Neural crest cell (in vitro differentiated cells): ENCODE measurements around the gene GIT2. TPM values are rescaled to one million over a fixed set of nuclear protein-coding genes. Genes with fewer than 3 reads are reported as not detected.

Experiments used
- DNase-seq: peaks from one replicate; pipeline ENCODE4 v3.0.0; 2021; ENCODE audit warnings: low read depth, mixed read lengths, low spot score
- H3K27ac Mint-ChIP-seq: one replicate; pipeline ENCODE4 v1.8.0; 2021; ENCODE audit warnings: mild to moderate bottlenecking, mixed read lengths; ENCODE audit not compliant: unreplicated experiment
- H3K27me3 Mint-ChIP-seq: 2 replicates; pipeline ENCODE4 v1.8.0; 2021; ENCODE audit warnings: low read depth, mild to moderate bottlenecking, mixed read lengths
- H3K36me3 Mint-ChIP-seq: 2 replicates; pipeline ENCODE4 v1.8.0; 2021; ENCODE audit warnings: low read depth, mild to moderate bottlenecking, mixed read lengths
- H3K4me1 Mint-ChIP-seq: 2 replicates; pipeline ENCODE4 v1.8.0; 2021; ENCODE audit warnings: mixed read lengths
- H3K4me3 Mint-ChIP-seq: one replicate; pipeline ENCODE4 v1.8.0; 2021; ENCODE audit warnings: mild to moderate bottlenecking, mixed read lengths
- H3K9me3 Mint-ChIP-seq: 2 replicates; pipeline ENCODE4 v1.8.0; 2021; ENCODE audit warnings: mixed read lengths
- total RNA-seq: library from RNA; stranded (reverse); gene quantifications from 2 replicates; pipeline ENCODE4 v1.2.1, GENCODE V29; 2021
- TF ChIP-seq, protein P1 (sequence below): fragments of 200-600 bp; sonication (generic); conservative IDR thresholded peaks from 2 replicates; pipeline ENCODE4 v1.5.0; 2021; ENCODE audit warnings: antibody characterized with exemption, mild to moderate bottlenecking

Gene GIT2
- total RNA-seq, 1 donor from 2014 or later, result 31.1 TPM

DNA sequence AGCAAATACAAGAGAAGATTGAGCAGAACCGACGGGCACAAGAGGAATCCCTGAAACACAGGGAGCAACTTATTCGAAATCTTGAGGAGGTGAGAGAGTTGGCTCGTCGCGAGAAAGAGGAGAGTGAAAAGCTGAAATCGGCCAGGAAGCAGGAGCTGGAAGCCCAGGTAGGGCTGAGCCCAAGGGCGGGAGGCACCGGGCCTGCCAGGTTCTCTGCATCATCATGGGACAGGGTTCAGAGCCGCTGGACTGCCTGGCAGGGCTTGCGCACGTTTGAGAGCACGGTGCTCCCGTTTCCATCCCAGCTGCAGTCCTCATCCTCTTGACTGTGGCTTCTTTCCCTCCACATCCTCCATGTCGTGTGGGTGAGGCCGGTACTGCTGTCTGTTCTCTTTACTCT lies 81.7 kb downstream of the GIT2 start:
- H3K4me3 Mint-ChIP-seq, result no peak overlapping the region
- no peaks in the 10 kb centered on the region for H3K4me1 Mint-ChIP-seq
- no peak for DNase-seq
- no peaks in the 10 kb centered on the region for H3K27me3 Mint-ChIP-seq
- no peak overlapping the region for H3K27ac Mint-ChIP-seq
- peaks cover 13% of the 10 kb centered on the region for H3K36me3 Mint-ChIP-seq
- H3K9me3 Mint-ChIP-seq, result no peaks in the 10 kb centered on the region
- TF ChIP-seq, protein P1, sequence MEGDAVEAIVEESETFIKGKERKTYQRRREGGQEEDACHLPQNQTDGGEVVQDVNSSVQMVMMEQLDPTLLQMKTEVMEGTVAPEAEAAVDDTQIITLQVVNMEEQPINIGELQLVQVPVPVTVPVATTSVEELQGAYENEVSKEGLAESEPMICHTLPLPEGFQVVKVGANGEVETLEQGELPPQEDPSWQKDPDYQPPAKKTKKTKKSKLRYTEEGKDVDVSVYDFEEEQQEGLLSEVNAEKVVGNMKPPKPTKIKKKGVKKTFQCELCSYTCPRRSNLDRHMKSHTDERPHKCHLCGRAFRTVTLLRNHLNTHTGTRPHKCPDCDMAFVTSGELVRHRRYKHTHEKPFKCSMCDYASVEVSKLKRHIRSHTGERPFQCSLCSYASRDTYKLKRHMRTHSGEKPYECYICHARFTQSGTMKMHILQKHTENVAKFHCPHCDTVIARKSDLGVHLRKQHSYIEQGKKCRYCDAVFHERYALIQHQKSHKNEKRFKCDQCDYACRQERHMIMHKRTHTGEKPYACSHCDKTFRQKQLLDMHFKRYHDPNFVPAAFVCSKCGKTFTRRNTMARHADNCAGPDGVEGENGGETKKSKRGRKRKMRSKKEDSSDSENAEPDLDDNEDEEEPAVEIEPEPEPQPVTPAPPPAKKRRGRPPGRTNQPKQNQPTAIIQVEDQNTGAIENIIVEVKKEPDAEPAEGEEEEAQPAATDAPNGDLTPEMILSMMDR, result no peak

- Mint-ChIP-seq H3K4me1 (no peaks in the 10 kb centered on the region), H3K9me3 (no peaks in the 10 kb centered on the region), H3K27me3 (no peaks in the 10 kb centered on the region), H3K36me3 (peaks cover 18% of the 10 kb centered on the region), H3K27ac (peak overlapping the region; percentile 68), H3K4me3 (no peak overlapping the region)
- TF ChIP-seq, protein P1, result no peak
- DNase-seq, result no peak
Observed at GRCh38 chr12:109912855-109913321, 83.3 kb downstream of the GIT2 start.

DNA sequence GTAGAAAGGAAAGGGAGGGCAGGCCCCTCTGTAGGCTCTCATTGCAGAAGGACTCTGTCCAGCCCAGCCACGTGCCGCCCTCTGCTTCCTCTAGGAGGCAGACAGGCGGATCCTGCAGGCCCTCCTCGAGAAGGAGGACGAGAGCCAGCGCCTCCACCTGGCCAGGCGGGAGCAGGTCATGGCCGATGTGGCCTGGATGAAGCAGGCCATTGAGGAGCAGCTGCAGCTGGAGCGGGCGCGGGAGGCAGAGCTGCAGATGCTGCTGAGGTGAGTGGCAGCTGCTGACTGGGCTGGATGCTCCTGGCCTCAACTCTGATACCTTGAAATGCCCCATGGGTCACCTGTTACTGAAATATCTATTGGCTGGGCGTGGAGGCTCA lies 85.2 kb downstream of the GIT2 start:
- no peaks in the 10 kb centered on the region for H3K27me3 Mint-ChIP-seq
- no peaks in the 10 kb centered on the region for H3K4me1 Mint-ChIP-seq
- no peak overlapping the region for H3K27ac Mint-ChIP-seq
- H3K36me3 Mint-ChIP-seq, result peaks cover 18% of the 10 kb centered on the region
- no peak overlapping the region for H3K4me3 Mint-ChIP-seq
- DNase-seq, result peak; percentile 25
- H3K9me3 Mint-ChIP-seq, result no peaks in the 10 kb centered on the region
- TF ChIP-seq, protein P1, result peak; percentile 53

DNA sequence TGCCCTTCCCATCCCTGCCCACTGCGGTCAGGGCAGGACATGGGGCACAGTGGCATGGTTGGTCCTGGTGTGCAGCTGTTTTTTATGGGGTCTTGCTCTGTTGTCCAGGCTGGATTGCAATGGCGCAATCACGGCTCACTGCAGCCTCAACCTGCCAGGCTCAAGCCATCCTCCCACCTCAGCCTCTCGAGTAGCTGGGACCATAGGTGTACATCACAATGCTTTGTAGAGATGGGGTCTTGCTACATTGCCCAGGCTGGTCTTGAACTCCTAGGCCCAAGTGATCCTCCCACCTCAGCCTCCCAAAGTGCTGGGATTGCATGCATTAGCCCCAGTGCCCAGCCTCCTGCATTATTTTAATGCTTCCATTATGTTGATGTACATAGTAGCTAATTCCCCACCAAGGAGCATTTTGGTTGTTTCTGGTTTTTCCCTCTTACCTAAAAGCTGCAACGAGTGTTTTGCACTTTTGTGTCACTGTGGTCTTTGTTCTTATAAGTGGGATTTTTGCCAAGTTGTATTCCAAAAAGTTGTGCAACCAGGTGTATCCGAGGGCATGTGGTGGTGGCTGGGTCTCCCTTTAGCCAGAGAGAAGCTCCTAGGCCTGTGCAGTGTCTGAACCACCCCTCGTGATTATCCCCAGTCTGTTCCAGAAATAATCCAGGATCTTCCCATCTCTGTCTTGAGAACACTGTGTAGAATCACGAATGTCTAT lies 85.8 kb downstream of the GIT2 start:
- TF ChIP-seq, protein P1, result no peak
- Mint-ChIP-seq H3K4me3 (no peak overlapping the region), H3K4me1 (no peaks in the 10 kb centered on the region), H3K9me3 (no peaks in the 10 kb centered on the region), H3K36me3 (peaks cover 18% of the 10 kb centered on the region), H3K27ac (no peak overlapping the region), H3K27me3 (no peaks in the 10 kb centered on the region)
- no peak for DNase-seq

GRCh38 chr12:109905301-109905700 lies 90.9 kb downstream of the GIT2 start:
- Mint-ChIP-seq H3K4me1 (peaks cover 15% of the 10 kb centered on the region), H3K36me3 (peaks cover 13% of the 10 kb centered on the region), H3K9me3 (no peaks in the 10 kb centered on the region), H3K27me3 (no peaks in the 10 kb centered on the region), H3K4me3 (no peak overlapping the region), H3K27ac (no peak overlapping the region)
- no peak for DNase-seq
- TF ChIP-seq, protein P1, result no peak
